ENCODE data around the gene SCAPER. TPM values are rescaled to one million over a fixed set of nuclear protein-coding genes. Genes with fewer than 3 reads are reported as not detected.
"Not testable (repeated sequence)": the region's sequence is repeated elsewhere in the genome, so short reads cannot be mapped to it uniquely, and the experiment has no call there.

SCAPER gene
- total RNA-seq, 4 donors from 2014 or later = 29.9 to 86.6 (median 45.6) TPM

GRCh38 chr15:76512971-76513370 is 392.2 kb downstream of the SCAPER start:
- Histone ChIP-seq H3K27me3 (no peaks in the 10 kb centered on the region), H3K9me3 (no peaks in the 10 kb centered on the region), H3K36me3 (no peaks in the 10 kb centered on the region), H3K27ac (no peak overlapping the region), H3K4me1 (no peaks in the 10 kb centered on the region), H3K4me3 (no peak overlapping the region)
- TF ChIP-seq CTCF (IDR thresholded peaks at IDR 0.05) (no peak), POLR2A (IDR thresholded peaks at IDR 0.05) (no peak)
- no peak for DNase-seq

- not testable (repeated sequence) for H3K9me3 ChIP-seq, H3K4me1 ChIP-seq, H3K36me3 ChIP-seq, H3K27ac ChIP-seq, H3K27me3 ChIP-seq, DNase-seq, H3K4me3 ChIP-seq
These were observed 394.5 kb downstream of the SCAPER start for GRCh38 chr15:76510663-76511062.

GRCh38 chr15:76503804-76504203 is 401.3 kb downstream of the SCAPER start:
- no peak for TF ChIP-seq CTCF (IDR thresholded peaks at IDR 0.05)
- no peak for TF ChIP-seq POLR2A (IDR thresholded peaks at IDR 0.05)

GRCh38 chr15:76503121-76503520 is 402.0 kb downstream of the SCAPER start:
- Histone ChIP-seq H3K9me3 (no peaks in the 10 kb centered on the region), H3K27ac (no peak overlapping the region), H3K4me3 (no peak overlapping the region), H3K27me3 (no peaks in the 10 kb centered on the region), H3K4me1 (no peaks in the 10 kb centered on the region), H3K36me3 (no peaks in the 10 kb centered on the region)
- TF ChIP-seq CTCF (IDR thresholded peaks at IDR 0.05) = no peak
- TF ChIP-seq POLR2A (IDR thresholded peaks at IDR 0.05) = no peak
- no peak for DNase-seq

More at GRCh38 chr15:76503804-76504203, 401.3 kb downstream of the SCAPER start:
- Histone ChIP-seq H3K27ac (no peak overlapping the region), H3K4me1 (no peaks in the 10 kb centered on the region), H3K36me3 (no peaks in the 10 kb centered on the region), H3K9me3 (no peaks in the 10 kb centered on the region), H3K4me3 (no peak overlapping the region), H3K27me3 (no peaks in the 10 kb centered on the region)
- no peak for DNase-seq

- Histone ChIP-seq H3K27me3 (no peaks in the 10 kb centered on the region), H3K27ac (no peak overlapping the region), H3K4me1 (no peaks in the 10 kb centered on the region), H3K36me3 (no peaks in the 10 kb centered on the region), H3K9me3 (no peaks in the 10 kb centered on the region), H3K4me3 (no peak overlapping the region)
- no peak for TF ChIP-seq CTCF (IDR thresholded peaks at IDR 0.05)
- TF ChIP-seq POLR2A (IDR thresholded peaks at IDR 0.05) = no peak
- DNase-seq = no peak
These were observed 402.5 kb downstream of the SCAPER start for GRCh38 chr15:76502678-76503077.

- DNase-seq, H3K27me3 ChIP-seq, H3K9me3 ChIP-seq, H3K36me3 ChIP-seq, H3K4me3 ChIP-seq, H3K27ac ChIP-seq, H3K4me1 ChIP-seq: not testable (repeated sequence)
These were observed 403.0 kb downstream of the SCAPER start for GRCh38 chr15:76502185-76502584.

- Histone ChIP-seq H3K9me3 (no peaks in the 10 kb centered on the region), H3K27ac (no peak overlapping the region), H3K4me3 (no peak overlapping the region), H3K4me1 (no peaks in the 10 kb centered on the region), H3K27me3 (no peaks in the 10 kb centered on the region), H3K36me3 (no peaks in the 10 kb centered on the region)
- no peak for DNase-seq
- no peak for TF ChIP-seq POLR2A (IDR thresholded peaks at IDR 0.05)
These were observed 403.4 kb downstream of the SCAPER start for GRCh38 chr15:76501726-76502125.

All from Peyer's patch (tissue), 4 donors.